ENCODE data around the gene ATP8A1.

Gene ATP8A1

DNA sequence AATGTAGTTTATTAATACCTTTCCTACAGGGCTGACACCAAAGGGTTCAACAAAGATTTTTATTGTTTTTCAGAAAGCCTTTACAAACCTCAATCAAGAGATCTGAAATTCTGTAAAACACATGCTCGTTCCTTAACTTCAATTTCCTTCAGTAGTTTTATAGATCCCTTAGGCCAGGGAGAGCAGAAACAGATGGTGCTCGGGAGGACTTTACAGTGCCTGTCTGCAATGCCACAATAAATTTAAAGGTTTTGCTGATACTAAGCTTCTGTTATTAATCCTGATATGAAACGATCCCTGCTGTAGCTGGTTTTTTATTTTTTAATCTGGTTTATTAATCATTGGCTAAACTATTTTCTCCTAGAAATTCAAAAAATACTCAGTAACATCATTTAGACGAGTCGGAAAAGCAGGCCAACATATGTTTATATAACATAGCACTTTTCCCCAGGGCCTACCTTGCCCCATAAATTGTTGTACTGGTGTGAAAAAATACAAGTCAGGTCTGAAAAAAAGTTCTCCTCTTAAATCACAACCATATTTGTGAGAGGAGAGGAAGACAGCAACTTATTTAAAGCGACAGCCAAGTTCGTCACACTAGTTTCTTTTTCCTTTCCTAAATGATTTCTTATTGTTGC is 219.9 kb downstream of the ATP8A1 start:
- peaks cover 10% of the 10 kb centered on the region for H3K4me1 ChIP-seq (ENCODE audit: control insufficient read depth, insufficient read depth, low read length)
- H3K9me3 ChIP-seq (ENCODE audit: control insufficient read depth, insufficient read depth, low read length), result no peaks in the 10 kb centered on the region
- H3K27ac ChIP-seq (ENCODE audit: low read depth, low read length), result no peak overlapping the region
- H3K9ac ChIP-seq (ENCODE audit: low read depth, low read length), result no peak overlapping the region
- no peak overlapping the region for H3K4me3 ChIP-seq (ENCODE audit: low read depth, low read length)
- H3K36me3 ChIP-seq (ENCODE audit: control insufficient read depth, insufficient read depth, low read length), result no peaks in the 10 kb centered on the region
- no peaks in the 10 kb centered on the region for H3K27me3 ChIP-seq (ENCODE audit: control insufficient read depth, insufficient read depth, low read length)

DNA sequence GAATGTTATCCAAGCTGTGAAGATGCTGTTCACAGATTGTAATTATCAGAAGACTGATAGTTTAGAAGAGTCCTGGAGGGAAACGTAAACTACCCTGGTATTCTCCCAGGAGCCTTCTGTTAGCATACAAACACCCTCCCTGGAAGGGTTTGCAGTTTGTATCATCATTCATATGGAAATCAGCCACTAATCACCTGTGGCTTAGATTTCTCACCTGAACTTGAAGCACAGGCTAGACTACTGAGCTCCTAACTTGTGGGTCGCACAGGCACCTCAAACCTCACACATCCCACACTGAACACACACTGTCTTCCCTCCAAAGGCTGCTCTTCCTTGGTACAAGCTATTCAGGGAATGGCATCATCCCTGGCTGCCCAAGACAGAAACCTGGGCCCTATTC is 228.9 kb downstream of the ATP8A1 start:
- H3K27me3 ChIP-seq (ENCODE audit: control insufficient read depth, insufficient read depth, low read length), result no peaks in the 10 kb centered on the region; the same call in 1 of the 2 replicates
- peaks cover 43% of the 10 kb centered on the region for H3K4me1 ChIP-seq (ENCODE audit: control insufficient read depth, insufficient read depth, low read length)
- H3K27ac ChIP-seq (ENCODE audit: low read depth, low read length), result no peak overlapping the region
- no peak overlapping the region for H3K4me3 ChIP-seq (ENCODE audit: low read depth, low read length)
- no peaks in the 10 kb centered on the region for H3K9me3 ChIP-seq (ENCODE audit: control insufficient read depth, insufficient read depth, low read length)
- H3K36me3 ChIP-seq (ENCODE audit: control insufficient read depth, insufficient read depth, low read length), result no peaks in the 10 kb centered on the region
- no peak overlapping the region for H3K9ac ChIP-seq (ENCODE audit: low read depth, low read length)

DNA sequence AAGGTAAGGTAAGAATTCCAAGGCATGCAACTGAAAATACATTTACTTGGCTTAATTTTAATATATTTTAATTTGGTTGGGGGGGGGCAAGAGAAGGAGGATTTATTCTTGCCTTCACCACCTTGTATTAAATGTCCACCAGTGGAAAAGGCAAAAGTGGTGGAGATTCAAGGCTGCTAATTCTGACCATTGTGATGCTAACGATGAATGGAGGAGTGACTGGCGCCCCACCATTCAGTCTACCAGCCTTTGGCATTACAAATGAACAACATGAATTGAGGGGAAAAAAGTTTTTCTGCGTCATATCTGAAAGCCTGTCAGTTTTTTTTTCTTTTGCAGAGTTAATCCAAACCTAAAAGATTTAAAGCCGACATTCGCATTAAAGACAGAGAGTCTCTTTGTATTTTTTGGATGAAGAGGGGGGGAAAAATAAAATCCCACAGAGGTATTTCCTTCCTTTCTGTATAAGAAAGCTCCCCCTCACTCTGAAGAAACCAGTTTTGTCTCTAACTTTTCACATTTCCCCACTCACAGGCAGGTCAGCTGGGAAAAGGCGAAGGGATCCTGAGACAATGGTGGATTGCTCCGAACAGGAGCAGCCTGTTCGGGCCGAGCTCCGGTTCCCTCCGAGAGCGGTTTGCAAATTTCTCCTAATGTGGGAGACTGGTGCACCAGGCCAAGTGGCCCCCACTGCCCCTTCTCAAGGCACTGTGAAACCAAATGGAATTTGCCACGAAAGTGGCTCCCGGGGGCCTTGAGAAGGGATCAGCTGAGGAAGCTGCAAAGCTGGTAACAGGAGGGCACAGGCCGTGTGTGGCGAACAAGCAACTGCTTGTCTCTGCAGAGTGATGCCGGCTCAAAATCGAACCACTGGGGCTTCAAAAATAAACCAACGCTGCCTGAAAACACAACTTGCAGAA is 231.5 kb downstream of the ATP8A1 start:
- no peak overlapping the region for H3K9ac ChIP-seq (ENCODE audit: low read depth, low read length)
- no peaks in the 10 kb centered on the region for H3K36me3 ChIP-seq (ENCODE audit: control insufficient read depth, insufficient read depth, low read length)
- H3K4me3 ChIP-seq (ENCODE audit: low read depth, low read length), result peak overlapping the region; percentile 27; the same call in 1 of the 2 replicates
- no peaks in the 10 kb centered on the region; the same call in 1 of the 2 replicates for H3K27me3 ChIP-seq (ENCODE audit: control insufficient read depth, insufficient read depth, low read length)
- peak overlapping the region; percentile 87 for H3K27ac ChIP-seq (ENCODE audit: low read depth, low read length)
- H3K9me3 ChIP-seq (ENCODE audit: control insufficient read depth, insufficient read depth, low read length), result no peaks in the 10 kb centered on the region
- H3K4me1 ChIP-seq (ENCODE audit: control insufficient read depth, insufficient read depth, low read length), result peaks cover 43% of the 10 kb centered on the region

DNA sequence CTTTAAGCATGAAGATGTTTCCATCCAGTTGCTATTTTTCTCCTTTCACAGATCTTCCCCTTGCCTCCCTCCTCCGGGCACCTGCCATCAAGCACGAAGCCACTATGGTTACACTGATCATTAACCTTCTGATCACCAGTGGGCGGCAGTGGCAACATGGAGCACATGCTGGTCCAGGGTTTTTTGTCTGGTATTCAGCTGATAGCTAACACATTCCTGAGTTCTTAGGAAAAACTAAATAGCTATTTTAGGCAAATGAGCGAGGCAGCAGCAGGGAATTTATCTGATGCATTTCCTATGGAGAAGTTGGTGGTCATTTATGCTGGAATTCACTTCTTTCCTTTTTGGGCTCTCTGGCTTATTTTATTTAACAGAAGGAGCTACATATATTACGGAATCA is 236.8 kb downstream of the ATP8A1 start:
- H3K27me3 ChIP-seq (ENCODE audit: control insufficient read depth, insufficient read depth, low read length), result 0 out of 2 replicates have a peak, but pooled peaks cover 8% of the 10 kb centered on the region
- H3K27ac ChIP-seq (ENCODE audit: low read depth, low read length), result no peak overlapping the region
- no peak overlapping the region for H3K4me3 ChIP-seq (ENCODE audit: low read depth, low read length)
- H3K9ac ChIP-seq (ENCODE audit: low read depth, low read length), result no peak overlapping the region
- H3K36me3 ChIP-seq (ENCODE audit: control insufficient read depth, insufficient read depth, low read length), result no peaks in the 10 kb centered on the region
- peaks cover 20% of the 10 kb centered on the region for H3K4me1 ChIP-seq (ENCODE audit: control insufficient read depth, insufficient read depth, low read length)
- H3K9me3 ChIP-seq (ENCODE audit: control insufficient read depth, insufficient read depth, low read length), result no peaks in the 10 kb centered on the region

DNA sequence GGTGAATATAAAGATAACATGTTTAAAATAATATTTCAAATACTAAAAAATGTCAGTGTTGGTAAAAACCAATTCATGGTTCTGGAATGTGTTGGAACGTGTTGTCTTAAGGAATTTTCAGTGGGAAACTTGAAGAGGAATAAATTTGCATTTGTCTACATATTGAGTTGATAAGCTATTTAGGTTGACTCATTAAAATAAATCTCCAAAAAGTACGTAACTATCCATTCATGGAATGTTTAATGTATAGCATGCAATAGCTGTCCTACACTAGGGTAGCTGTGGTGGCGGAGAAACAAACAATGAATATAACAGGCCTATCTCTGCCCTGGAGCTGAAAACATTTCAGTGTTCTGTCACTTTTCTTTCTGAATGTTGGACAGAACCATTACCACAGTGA is 239.4 kb downstream of the ATP8A1 start:
- no peak overlapping the region for H3K27ac ChIP-seq (ENCODE audit: low read depth, low read length)
- no peaks in the 10 kb centered on the region for H3K36me3 ChIP-seq (ENCODE audit: control insufficient read depth, insufficient read depth, low read length)
- peaks cover 11% of the 10 kb centered on the region for H3K4me1 ChIP-seq (ENCODE audit: control insufficient read depth, insufficient read depth, low read length)
- 0 out of 2 replicates have a peak, but pooled peaks cover 8% of the 10 kb centered on the region for H3K27me3 ChIP-seq (ENCODE audit: control insufficient read depth, insufficient read depth, low read length)
- no peaks in the 10 kb centered on the region for H3K9me3 ChIP-seq (ENCODE audit: control insufficient read depth, insufficient read depth, low read length)
- H3K9ac ChIP-seq (ENCODE audit: low read depth, low read length), result no peak overlapping the region
- H3K4me3 ChIP-seq (ENCODE audit: low read depth, low read length), result no peak overlapping the region

DNA sequence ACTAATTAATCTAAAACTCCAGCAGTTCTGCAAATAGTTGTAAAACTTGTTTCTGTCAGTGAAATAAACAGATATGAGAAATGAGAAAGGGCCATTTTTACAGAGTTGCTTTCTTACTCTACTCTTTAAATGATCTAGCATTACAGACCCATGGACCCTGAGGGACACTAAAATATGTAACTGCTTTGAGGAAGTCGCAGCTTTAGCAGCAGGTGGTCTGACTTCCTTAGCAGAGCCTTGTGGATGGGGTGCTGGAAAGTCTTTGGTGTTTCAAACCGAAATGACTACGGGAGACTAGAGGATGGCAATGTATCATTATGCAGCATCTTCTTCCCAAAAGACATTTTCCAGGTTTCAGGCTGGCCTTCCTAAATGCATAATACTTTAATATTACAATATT is 240.9 kb downstream of the ATP8A1 start:
- no peaks in the 10 kb centered on the region for H3K36me3 ChIP-seq (ENCODE audit: control insufficient read depth, insufficient read depth, low read length)
- H3K27ac ChIP-seq (ENCODE audit: low read depth, low read length), result no peak overlapping the region
- H3K4me1 ChIP-seq (ENCODE audit: control insufficient read depth, insufficient read depth, low read length), result peaks cover 11% of the 10 kb centered on the region
- 0 out of 2 replicates have a peak, but pooled peaks cover 8% of the 10 kb centered on the region for H3K27me3 ChIP-seq (ENCODE audit: control insufficient read depth, insufficient read depth, low read length)
- no peak overlapping the region for H3K4me3 ChIP-seq (ENCODE audit: low read depth, low read length)
- no peaks in the 10 kb centered on the region for H3K9me3 ChIP-seq (ENCODE audit: control insufficient read depth, insufficient read depth, low read length)
- no peak overlapping the region for H3K9ac ChIP-seq (ENCODE audit: low read depth, low read length)

DNA sequence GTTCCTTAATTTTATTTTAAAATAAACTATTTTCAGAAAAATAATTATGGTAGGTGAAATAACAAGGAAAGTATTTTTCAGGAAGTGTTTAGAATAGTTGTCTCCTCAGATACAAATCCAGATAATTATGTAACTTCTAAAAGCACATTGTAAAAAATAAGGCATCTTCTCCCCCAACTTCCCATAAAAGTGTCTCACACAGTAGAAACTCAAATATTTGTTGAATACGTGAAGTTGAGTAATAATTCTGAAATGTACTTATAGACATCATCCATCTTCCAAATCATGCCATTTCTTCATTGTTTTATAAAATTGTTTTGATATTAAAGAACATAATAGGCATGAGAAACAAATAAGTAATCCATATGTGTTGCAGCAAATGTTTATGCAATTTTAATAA is 241.6 kb downstream of the ATP8A1 start:
- Histone ChIP-seq H3K9me3 (ENCODE audit: control insufficient read depth, insufficient read depth, low read length) (no peaks in the 10 kb centered on the region), H3K27me3 (ENCODE audit: control insufficient read depth, insufficient read depth, low read length) (0 out of 2 replicates have a peak, but pooled peaks cover 8% of the 10 kb centered on the region), H3K36me3 (ENCODE audit: control insufficient read depth, insufficient read depth, low read length) (no peaks in the 10 kb centered on the region), H3K4me1 (ENCODE audit: control insufficient read depth, insufficient read depth, low read length) (peaks cover 11% of the 10 kb centered on the region), H3K27ac (ENCODE audit: low read depth, low read length) (no peak overlapping the region), H3K9ac (ENCODE audit: low read depth, low read length) (no peak overlapping the region), H3K4me3 (ENCODE audit: low read depth, low read length) (no peak overlapping the region)

DNA sequence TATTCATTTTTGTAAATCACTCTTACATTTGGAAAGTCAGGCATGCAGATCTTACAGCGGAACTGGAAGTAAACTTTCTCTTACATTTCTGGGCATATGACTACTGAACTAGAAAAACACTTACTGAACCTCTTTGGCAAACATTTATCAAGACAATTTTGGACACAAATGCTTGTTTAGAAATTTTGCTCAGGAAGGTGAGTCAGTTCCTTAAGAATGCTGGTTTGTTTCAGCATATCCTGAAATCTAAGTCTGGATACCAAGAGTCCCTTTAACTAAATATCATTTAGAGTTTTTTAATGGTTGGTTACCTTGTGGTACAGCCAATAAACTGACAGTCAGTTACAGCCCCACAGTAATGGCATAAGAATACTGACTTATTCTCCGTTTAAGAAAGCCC is 244.7 kb downstream of the ATP8A1 start:
- Histone ChIP-seq H3K4me3 (ENCODE audit: low read depth, low read length) (no peak overlapping the region), H3K36me3 (ENCODE audit: control insufficient read depth, insufficient read depth, low read length) (no peaks in the 10 kb centered on the region), H3K4me1 (ENCODE audit: control insufficient read depth, insufficient read depth, low read length) (peaks cover 24% of the 10 kb centered on the region), H3K9me3 (ENCODE audit: control insufficient read depth, insufficient read depth, low read length) (no peaks in the 10 kb centered on the region), H3K27ac (ENCODE audit: low read depth, low read length) (no peak overlapping the region), H3K9ac (ENCODE audit: low read depth, low read length) (no peak overlapping the region), H3K27me3 (ENCODE audit: control insufficient read depth, insufficient read depth, low read length) (0 out of 2 replicates have a peak, but pooled peaks cover 8% of the 10 kb centered on the region)

DNA sequence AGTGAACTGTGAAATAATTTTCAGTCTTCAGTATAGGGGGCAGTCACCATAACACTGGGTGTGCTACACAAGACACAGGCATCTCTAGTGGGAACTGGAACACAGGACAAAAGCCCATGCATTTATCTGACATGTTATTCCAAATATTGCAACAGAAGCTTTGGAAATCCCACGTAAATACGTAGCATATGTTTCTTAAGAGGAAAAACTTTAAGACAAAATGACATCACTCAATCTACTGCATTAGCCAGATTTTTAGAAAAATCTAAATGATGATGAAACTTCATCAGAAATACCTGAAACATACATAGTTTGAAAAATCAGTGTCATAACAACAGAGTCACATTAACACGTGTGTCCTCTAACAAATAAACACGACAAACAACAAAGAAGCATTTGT is 245.1 kb downstream of the ATP8A1 start:
- 0 out of 2 replicates have a peak, but pooled peaks cover 7% of the 10 kb centered on the region for H3K27me3 ChIP-seq (ENCODE audit: control insufficient read depth, insufficient read depth, low read length)
- peaks cover 22% of the 10 kb centered on the region for H3K4me1 ChIP-seq (ENCODE audit: control insufficient read depth, insufficient read depth, low read length)
- H3K36me3 ChIP-seq (ENCODE audit: control insufficient read depth, insufficient read depth, low read length), result no peaks in the 10 kb centered on the region
- no peak overlapping the region for H3K27ac ChIP-seq (ENCODE audit: low read depth, low read length)
- H3K9me3 ChIP-seq (ENCODE audit: control insufficient read depth, insufficient read depth, low read length), result no peaks in the 10 kb centered on the region
- H3K4me3 ChIP-seq (ENCODE audit: low read depth, low read length), result no peak overlapping the region
- H3K9ac ChIP-seq (ENCODE audit: low read depth, low read length), result no peak overlapping the region

DNA sequence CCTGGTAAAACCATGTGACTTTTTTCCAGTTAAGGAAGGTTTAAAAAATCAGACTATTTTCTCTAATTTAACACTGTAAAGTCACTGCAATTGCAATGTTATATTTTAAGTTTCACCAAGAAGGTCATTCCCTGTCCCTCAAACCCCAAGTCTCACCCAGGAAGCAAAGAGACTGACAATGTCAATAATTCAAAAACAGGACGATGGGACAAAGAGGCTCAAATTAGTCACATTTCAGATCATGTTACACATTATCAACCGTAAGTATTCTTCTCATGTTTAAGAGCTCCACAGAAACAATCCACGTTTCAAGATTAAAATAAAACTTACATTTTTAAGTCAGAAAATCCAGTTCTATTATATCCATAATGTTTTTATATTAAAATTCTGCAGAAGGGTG is 246.5 kb downstream of the ATP8A1 start:
- H3K9ac ChIP-seq (ENCODE audit: low read depth, low read length), result no peak overlapping the region
- H3K4me3 ChIP-seq (ENCODE audit: low read depth, low read length), result no peak overlapping the region
- H3K27ac ChIP-seq (ENCODE audit: low read depth, low read length), result no peak overlapping the region
- no peaks in the 10 kb centered on the region for H3K27me3 ChIP-seq (ENCODE audit: control insufficient read depth, insufficient read depth, low read length)
- no peaks in the 10 kb centered on the region for H3K9me3 ChIP-seq (ENCODE audit: control insufficient read depth, insufficient read depth, low read length)
- peaks cover 15% of the 10 kb centered on the region for H3K4me1 ChIP-seq (ENCODE audit: control insufficient read depth, insufficient read depth, low read length)
- H3K36me3 ChIP-seq (ENCODE audit: control insufficient read depth, insufficient read depth, low read length), result no peaks in the 10 kb centered on the region

DNA sequence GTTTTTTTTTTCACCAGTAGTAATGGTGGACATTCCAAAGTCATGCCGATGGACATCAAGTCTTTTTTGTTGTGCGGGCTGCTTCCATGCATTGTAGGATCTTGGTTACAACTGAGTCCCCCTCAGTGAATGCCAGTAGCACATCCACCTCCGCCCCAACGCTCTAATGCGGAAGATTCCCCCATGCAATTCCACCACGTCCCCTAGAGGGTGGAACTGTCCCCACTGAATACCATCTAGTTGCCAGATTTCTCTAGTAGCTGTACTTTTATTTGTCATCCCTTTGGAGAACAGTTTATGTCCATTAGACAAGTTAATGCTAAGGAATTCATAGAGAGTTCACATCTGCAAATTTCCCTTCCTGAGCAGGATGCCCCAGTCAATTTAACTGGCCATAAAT is 252.9 kb downstream of the ATP8A1 start:
- Histone ChIP-seq H3K4me3 (ENCODE audit: low read depth, low read length) (no peak overlapping the region), H3K9ac (ENCODE audit: low read depth, low read length) (no peak overlapping the region), H3K27ac (ENCODE audit: low read depth, low read length) (no peak overlapping the region), H3K27me3 (ENCODE audit: control insufficient read depth, insufficient read depth, low read length) (peaks cover 31% of the 10 kb centered on the region), H3K36me3 (ENCODE audit: control insufficient read depth, insufficient read depth, low read length) (no peaks in the 10 kb centered on the region), H3K9me3 (ENCODE audit: control insufficient read depth, insufficient read depth, low read length) (no peaks in the 10 kb centered on the region), H3K4me1 (ENCODE audit: control insufficient read depth, insufficient read depth, low read length) (peaks cover 37% of the 10 kb centered on the region)

Measured in HUES48 (cell line).